HG02970 (cell line): ENCODE data around the gene HBA2.
"Not testable (repeated sequence)": the region's sequence is repeated elsewhere in the genome, so short reads cannot be mapped to it uniquely, and the experiment has no call there.

ENCODE experiments used
- ATAC-seq: cut with Tn5 transposase; IDR thresholded peaks from one replicate; pipeline ENCODE4 v1.9.1; 2021; ENCODE audit warnings: mild to moderate bottlenecking, moderate library complexity, moderate number of reproducible peaks; ENCODE audit not compliant: unreplicated experiment, low FRiP score

The HBA2 gene

DNA sequence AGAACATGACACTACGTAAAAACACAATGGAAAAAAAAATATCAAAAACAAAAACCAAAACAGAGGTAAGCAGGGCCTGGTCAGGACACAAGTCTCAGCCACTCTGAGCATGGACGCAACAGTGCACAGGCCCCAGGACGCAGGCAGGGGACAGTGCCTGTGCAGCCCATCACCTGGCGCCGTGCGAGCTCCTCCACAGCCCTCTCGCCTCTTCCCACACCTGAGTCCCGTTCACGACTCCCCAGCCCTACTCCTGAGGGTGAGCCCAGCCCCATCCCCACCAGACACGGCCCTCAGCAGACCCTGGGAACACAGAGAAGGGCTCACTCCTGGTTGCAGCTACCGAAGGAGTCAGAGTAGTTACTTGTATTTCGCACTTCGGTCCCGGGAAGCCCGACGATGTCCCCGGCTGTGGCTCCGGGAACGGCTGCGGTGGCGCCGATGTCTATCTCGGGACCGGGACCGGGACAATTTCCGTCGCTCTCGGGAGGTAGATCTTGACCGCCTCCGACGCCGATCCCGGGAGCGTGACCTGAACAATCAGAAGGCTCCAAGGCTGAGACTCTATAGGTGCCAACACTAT, 17.0 kb downstream of the HBA2 start:
- ATAC-seq, result no peak

DNA sequence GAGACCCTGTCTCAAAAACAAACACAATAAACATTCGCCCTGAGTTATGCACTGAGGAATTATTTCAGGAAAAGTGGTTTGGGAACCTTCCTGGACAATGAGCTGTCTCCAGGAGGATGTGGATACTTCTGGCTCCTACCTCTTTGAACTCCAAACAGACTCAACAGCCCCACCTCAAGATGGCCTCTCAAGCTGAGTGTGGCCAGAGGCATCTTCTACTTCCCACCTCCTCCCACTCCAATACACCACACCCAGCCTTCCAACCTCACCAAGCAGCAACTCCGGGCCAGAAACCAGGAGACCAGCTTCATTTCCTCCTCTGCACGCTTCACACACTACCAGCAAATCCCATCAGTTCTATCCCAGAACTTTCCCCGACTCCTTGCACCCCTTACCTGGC, 19.2 kb downstream of the HBA2 start:
- ATAC-seq, result no peak

DNA sequence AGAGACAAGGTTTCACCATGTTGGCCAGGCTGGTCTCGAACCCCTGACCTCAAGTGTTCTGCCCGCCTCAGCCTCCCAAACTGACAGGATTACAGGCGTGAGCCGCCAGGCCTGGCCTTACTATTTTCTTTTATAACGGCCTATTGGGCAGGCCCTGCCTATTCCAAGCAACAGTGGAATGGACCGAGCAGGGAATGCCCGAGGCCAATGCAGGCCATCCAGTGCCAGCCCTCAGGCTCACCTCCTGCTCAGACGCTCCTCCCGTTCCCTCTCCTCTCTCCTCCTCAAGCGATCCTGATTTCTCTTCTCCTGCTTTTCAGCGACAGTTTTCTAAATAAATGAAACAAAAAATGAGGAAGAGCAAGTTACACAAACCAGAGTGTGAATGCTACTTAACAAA, 20.0 kb downstream of the HBA2 start:
- ATAC-seq, result no peak

DNA sequence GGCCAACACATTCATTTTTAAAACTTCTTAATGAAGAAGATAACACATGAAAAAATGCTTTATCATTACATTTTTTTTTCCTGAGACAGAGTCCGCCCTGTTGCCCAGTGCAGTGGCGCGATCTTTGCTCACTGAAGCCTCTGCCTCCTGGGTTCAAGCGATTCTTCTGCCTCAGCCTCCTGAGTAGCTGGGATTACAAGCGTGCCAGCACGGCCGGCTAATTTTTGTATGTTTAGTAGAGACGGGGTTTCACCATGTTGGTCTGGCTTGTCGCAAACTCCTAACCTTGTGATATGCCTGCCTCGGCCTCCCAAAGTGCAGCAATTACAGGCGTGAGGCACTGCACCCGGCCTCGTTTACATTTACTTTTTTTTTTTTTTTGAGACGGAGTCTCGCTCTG, 20.8 kb downstream of the HBA2 start:
- no peak for ATAC-seq

DNA sequence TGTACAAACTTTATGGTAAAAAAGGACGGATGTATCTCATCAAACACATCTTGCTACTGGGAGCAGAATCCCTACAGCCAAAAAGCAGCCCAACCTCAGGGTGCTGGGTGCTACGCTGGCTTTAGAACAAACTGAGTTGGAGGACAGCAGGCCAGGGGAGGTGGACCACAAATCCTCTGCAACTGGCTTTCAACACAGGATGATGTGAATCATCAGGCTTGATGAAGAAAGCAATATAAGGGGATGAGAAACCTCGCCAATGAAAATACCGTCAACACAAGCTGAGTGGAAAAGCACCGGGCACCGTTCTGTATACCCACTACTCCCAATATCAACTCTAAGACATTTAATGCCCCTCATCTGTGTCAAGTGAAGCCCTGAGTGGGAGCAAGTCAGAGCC, 21.8 kb downstream of the HBA2 start:
- ATAC-seq, result no peak

DNA sequence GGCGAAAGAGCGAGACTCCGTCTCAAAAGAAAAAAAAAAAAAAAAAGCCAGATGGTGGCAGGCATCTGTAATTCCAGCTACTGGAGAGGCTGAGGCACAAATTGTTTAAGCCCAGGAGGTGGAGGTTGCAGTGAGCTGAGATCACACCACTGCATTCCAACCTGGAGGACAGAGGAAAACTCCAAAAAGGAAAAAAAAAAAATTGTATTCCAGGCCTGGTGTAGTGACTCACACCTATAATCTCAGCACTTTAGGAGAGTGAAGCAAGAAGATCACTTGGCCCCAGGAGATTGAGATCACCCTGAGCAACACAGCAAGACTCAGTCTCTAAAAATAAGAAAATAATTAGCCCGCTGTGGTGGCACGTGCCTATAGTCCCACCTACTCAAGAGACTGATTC, 27.7 kb downstream of the HBA2 start:
- ATAC-seq, result no peak

DNA sequence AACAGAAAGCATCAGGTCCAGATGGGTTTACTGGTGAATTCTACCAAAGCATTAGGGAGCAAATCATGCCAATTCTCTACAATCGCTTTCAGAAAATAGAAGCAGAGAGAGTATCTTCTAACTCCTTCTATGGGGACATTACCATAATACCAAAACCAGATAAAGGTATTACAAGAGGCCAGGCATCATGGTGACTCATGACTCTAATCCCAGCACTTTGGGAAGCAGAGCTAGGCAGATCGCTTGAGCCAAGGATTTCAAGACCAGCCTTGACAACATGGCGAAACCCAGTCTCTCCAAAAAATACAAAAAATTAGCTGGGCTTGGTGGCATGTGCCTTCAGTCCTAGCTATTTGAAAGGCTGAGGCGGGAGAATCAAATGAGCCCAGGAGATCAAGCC, 30.6 kb downstream of the HBA2 start:
- ATAC-seq, result no peak

DNA sequence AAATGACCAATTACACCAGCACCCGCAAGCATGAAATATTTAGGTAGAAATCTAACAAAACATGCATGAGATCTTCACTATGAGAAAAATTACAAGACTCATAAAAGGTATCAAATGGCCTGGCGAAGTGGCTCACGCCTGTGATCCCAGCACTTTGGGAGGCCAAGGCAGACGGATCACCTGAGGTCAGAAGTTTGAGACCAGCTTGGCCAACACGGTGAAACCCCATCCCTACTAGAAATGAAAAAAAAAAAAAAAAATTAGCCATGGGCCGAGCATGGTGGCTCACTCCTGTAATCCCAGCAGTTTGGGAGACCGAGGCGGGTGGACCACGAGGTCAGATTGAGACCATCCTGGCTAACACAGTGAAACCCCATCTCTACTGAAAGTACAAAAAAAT, 31.4 kb downstream of the HBA2 start:
- not testable (repeated sequence) for ATAC-seq

DNA sequence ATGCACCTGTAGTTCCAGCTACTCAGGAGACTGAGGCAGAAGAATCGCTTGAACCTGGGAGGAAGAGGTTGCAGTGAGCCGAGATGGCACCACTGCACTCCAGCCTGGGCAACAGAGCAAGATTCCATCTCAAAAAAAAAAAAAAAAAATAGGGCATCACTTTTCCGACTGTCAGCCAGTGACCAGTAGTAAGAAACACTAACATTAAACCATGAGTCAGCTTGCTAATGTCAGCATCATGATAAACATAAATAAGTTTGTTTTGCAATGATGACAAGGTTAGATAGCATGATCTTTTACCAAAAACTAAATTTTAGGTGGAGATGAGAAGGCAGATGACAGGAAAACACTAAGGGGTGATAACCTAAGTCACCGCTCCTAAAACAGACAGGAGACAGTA, 36.7 kb downstream of the HBA2 start:
- not testable (repeated sequence) for ATAC-seq

DNA sequence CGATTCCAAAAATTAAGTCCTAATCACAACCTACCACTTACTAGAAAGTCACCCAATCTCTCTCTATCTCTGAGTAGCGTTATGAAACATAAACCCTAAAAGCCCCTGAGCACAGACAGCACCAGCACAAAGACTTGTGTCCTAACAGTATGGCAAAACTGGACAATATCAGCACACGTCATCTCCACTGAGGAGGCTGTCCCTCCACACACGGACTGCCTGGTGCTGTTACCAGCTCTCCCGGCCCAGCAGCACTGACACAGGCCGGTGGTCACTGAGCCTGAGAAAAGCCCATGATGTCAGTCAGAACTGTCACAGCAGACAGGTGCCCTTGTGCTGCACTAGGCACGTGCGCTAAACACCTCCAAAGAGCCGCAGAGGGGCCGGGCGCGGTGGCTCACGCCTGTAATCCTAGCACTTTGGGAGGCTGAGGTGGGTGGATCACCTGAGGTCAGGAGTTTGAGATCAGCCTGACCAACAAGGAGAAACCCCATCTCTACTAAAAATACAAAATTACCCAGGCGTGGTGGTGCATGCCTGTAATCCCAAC, 39.0 kb downstream of the HBA2 start:
- not testable (repeated sequence) for ATAC-seq

DNA sequence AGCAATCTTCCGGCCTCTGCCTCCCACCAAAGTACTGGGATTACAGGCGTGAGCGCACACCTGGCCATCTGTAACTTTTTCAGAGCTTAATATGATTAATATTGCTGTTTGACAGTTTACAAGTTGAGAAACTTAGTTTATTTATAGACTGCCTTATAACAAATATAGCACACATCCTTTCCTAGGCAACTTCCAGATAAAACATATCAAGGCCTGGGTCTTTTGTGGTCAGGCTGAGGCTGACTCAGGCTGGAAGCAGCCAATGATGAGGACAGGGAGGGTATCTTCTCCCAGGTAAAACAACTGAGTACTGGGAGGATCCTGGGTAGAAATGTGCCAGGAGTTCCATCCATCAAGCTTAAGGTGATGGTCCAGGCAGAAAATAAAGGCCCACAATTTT, 40.3 kb downstream of the HBA2 start:
- no peak for ATAC-seq

DNA sequence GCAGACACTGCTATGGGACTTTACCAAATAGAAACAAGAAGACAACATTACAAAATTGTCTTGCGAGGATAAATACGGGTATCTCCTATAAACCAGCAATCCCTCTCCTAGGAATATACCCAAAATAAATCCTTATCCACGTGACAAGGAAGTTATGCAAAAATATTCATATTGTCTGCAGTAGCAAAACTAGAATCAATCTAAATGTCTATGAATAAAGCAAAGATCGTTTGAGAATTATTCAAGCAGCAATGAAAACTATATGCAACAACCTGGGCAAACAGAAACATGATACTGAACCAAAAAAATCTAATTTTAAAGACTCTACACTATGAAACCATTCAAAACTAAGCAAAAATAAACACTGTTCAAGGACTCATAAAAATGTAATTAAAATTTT, 47.3 kb downstream of the HBA2 start:
- ATAC-seq, result no peak
